ENCODE results near the gene FBL.

- TF ChIP-seq POLR2AphosphoS5 (IDR thresholded peaks at IDR 0.05) (no peak), POLR2A (IDR thresholded peaks at IDR 0.05) (no peak), CTCF (IDR thresholded peaks at IDR 0.05) (no peak)
Observed at GRCh38 chr19:39845584-39845932, 621 bp downstream of the FBL start.

Data from prostate gland (tissue), 2 donors.